ENCODE results near the gene OBP2A.

The OBP2A gene

GRCh38 chr9:135581636-135582426 lies 35.9 kb downstream of the OBP2A start:
- no peak for DNase-seq

- no peak for DNase-seq
Measured at GRCh38 chr9:135582541-135582940, 36.6 kb downstream of the OBP2A start.

GRCh38 chr9:135582966-135583687 lies 37.2 kb downstream of the OBP2A start:
- no peak for DNase-seq

- no peak for DNase-seq
Measured at GRCh38 chr9:135583688-135584011, 37.7 kb downstream of the OBP2A start.

GRCh38 chr9:135584371-135584770 lies 38.4 kb downstream of the OBP2A start:
- DNase-seq: no peak

GRCh38 chr9:135584934-135585333 lies 39.0 kb downstream of the OBP2A start:
- no peak for DNase-seq

- no peak for DNase-seq
Measured at GRCh38 chr9:135586601-135587109, 40.7 kb downstream of the OBP2A start.

- DNase-seq: no peak
Measured at GRCh38 chr9:135587658-135588057, 41.7 kb downstream of the OBP2A start.

- DNase-seq: no peak
Measured at GRCh38 chr9:135588371-135588770, 42.4 kb downstream of the OBP2A start.

- no peak for DNase-seq
Measured at GRCh38 chr9:135588886-135589595, 43.1 kb downstream of the OBP2A start.

- no peak for DNase-seq
Measured at GRCh38 chr9:135589596-135590485, 43.9 kb downstream of the OBP2A start.

- DNase-seq: no peak
Measured at GRCh38 chr9:135590486-135591079, 44.7 kb downstream of the OBP2A start.

- DNase-seq: no peak
Measured at GRCh38 chr9:135591506-135592330, 45.8 kb downstream of the OBP2A start.

GRCh38 chr9:135592331-135592590 lies 46.3 kb downstream of the OBP2A start:
- no peak for DNase-seq

GRCh38 chr9:135592625-135593024 lies 46.7 kb downstream of the OBP2A start:
- no peak for DNase-seq

GRCh38 chr9:135596211-135596610 lies 50.3 kb downstream of the OBP2A start:
- DNase-seq: no peak
